K562 (cell line): ENCODE measurements around the gene TRAF1. TPM values are rescaled to one million over a fixed set of nuclear protein-coding genes. Genes with fewer than 3 reads are reported as not detected.

ENCODE experiments used
- ATAC-seq: fragments of 200-7000 bp; cut with Tn5 transposase; 3 replicates; pipeline ENCODE4 v1.9.1; 2020; ENCODE audit warnings: moderate library complexity
- BruUV-seq: library from RNA; stranded (reverse); fragments of 400-500 nt; replicated peaks from 2 replicates; lab custom pipeline; 2021; lab: Mats Ljungman, UMichigan
- CTCF ChIA-PET: fragments of 300-600 bp; formaldehyde crosslinking; extraction: SDS; loops from one replicate; lab custom pipeline; 2021; ENCODE audit warnings: low intra/inter-chr PET ratio; lab: Yijun Ruan, JAX
- POLR2A ChIA-PET: fragments of 300-600, 350-650 bp; sonication (Branson Sonifier 250); formaldehyde crosslinking; extraction: SDS; loops from one replicate; lab custom pipeline; 2021; ENCODE audit warnings: antibody characterized with exemption, inconsistent platforms; lab: Yijun Ruan, JAX
- DNase-seq, 4 experiments: peaks; one replicate each; pipeline versions ENCODE4 v3.0.0 to v3.0.0-alpha.2; 2011 to 2018; ENCODE audit warnings: low spot score in 3 of 4, mixed read lengths in 3 of 4; ENCODE audit errors: extremely low read depth in 1 of 4
- FAIRE-seq: peaks from 2 replicates; lab custom pipeline; 2011; peaks lifted over from hg19 to GRCh38; lab: Jason Lieb, UNC
- H2AFZ ChIP-seq: 2 replicates; pipeline ENCODE4 v1.6.0; 2011; ENCODE audit warnings: low read depth, low read length, control low read depth, inconsistent platforms
- H3K27ac ChIP-seq: fragments of 200-600 bp; 3 replicates; pipeline ENCODE4 v1.8.0; 2011; ENCODE audit warnings: low read depth, mild to moderate bottlenecking, control low read depth, inconsistent platforms, low read length, moderate library complexity, mixed read lengths; ENCODE audit errors: extremely low read depth
- H3K27me3 ChIP-seq, 2 experiments: fragments of 300-600 bp in 1 of 2; 2 replicates in 1 of 2; 3 replicates in 1 of 2; pipeline versions ENCODE4 v1.6.0 to v1.8.0; 2011; ENCODE audit warnings: inconsistent platforms in 2 of 2, low read length in 2 of 2, mild to moderate bottlenecking in 1 of 2, mixed read lengths in 1 of 2, moderate library complexity in 1 of 2; ENCODE audit not compliant: control insufficient read depth in 2 of 2, insufficient read depth in 2 of 2
- H3K36me3 ChIP-seq: fragments of 300-600 bp; 3 replicates; pipeline ENCODE4 v1.8.0; 2011; ENCODE audit warnings: mild to moderate bottlenecking, low read length, inconsistent platforms; ENCODE audit not compliant: control insufficient read depth, insufficient read depth
- H3K4me1 ChIP-seq, 2 experiments: fragments of 200-600 bp in 1 of 2; replicated peaks in 1 of 2; 2 replicates in 1 of 2; 3 replicates in 1 of 2; pipeline versions ENCODE4 v1.5.1 to v1.8.0; 2011; ENCODE audit warnings: inconsistent platforms in 2 of 2, low read length in 2 of 2, mild to moderate bottlenecking in 1 of 2, mixed read lengths in 1 of 2, moderate library complexity in 1 of 2; ENCODE audit not compliant: control insufficient read depth in 2 of 2, insufficient read depth in 2 of 2
- H3K4me2 ChIP-seq: 2 replicates; pipeline ENCODE4 v1.6.1; 2011; ENCODE audit warnings: low read length, control low read depth, inconsistent platforms, mixed read lengths; ENCODE audit not compliant: insufficient read depth
- H3K4me3 ChIP-seq: fragments of 200-600 bp; sonication (generic), shearing (Covaris generic); 2 replicates; pipeline ENCODE4 v1.5.1; 2016; ENCODE audit warnings: control low read depth, inconsistent platforms
- H3K79me2 ChIP-seq: fragments of 200-600 bp; 3 replicates; pipeline ENCODE4 v1.8.0; 2011; ENCODE audit warnings: low read length, inconsistent platforms; ENCODE audit not compliant: control insufficient read depth, insufficient read depth
- H3K9ac ChIP-seq, 2 experiments: 2 replicates each; pipeline versions ENCODE4 v1.6.0 to v1.6.1; 2011; ENCODE audit warnings: low read depth in 2 of 2, low read length in 2 of 2, control low read depth in 1 of 2, inconsistent platforms in 1 of 2, mild to moderate bottlenecking in 1 of 2, mixed read lengths in 1 of 2; ENCODE audit not compliant: insufficient read depth in 1 of 2
- H3K9me1 ChIP-seq: one replicate; pipeline ENCODE4 v1.6.0; 2011; ENCODE audit warnings: inconsistent platforms, mild to moderate bottlenecking, low read length, moderate library complexity; ENCODE audit not compliant: control insufficient read depth, insufficient read depth
- H3K9me3 ChIP-seq: replicated peaks from 2 replicates; pipeline ENCODE4 v1.5.1; 2011; ENCODE audit warnings: low read depth, low read length, inconsistent platforms; ENCODE audit not compliant: control insufficient read depth, insufficient read depth
- H4K20me1 ChIP-seq: replicated peaks from 2 replicates; pipeline ENCODE4 v1.6.1; 2011; ENCODE audit warnings: low read length, inconsistent platforms, mixed read lengths; ENCODE audit not compliant: control insufficient read depth, insufficient read depth
- BRF2 ChIP-seq: IDR thresholded peaks from 3 replicates; pipeline ENCODE4 v1.6.1; 2011; ENCODE audit warnings: borderline replicate concordance, mild to moderate bottlenecking; ENCODE audit not compliant: insufficient read length, insufficient read depth
- DDX20 ChIP-seq: fragments of 450-650 bp; IDR thresholded peaks from 2 replicates; pipeline ENCODE4 v1.6.1; 2016; ENCODE audit warnings: missing genetic modification characterization, low read depth, mild to moderate bottlenecking, missing compliant biosample characterization, moderate library complexity
- HOXB6 ChIP-seq: fragments of 250-450 bp; sonication (Bioruptor Pico); IDR thresholded peaks from 2 replicates; pipeline ENCODE4 v1.5.1; 2022; ENCODE audit warnings: mild to moderate bottlenecking, borderline replicate concordance
- MAFK ChIP-seq: IDR thresholded peaks from 2 replicates; pipeline ENCODE4 v1.6.1; 2011; ENCODE audit warnings: low read length, improper control_type of control experiment
- NFXL1 ChIP-seq: fragments of 450-650 bp; formaldehyde crosslinking; IDR thresholded peaks from 2 replicates; pipeline ENCODE4 v1.4.0; 2021; ENCODE audit warnings: mild to moderate bottlenecking
- PHB2 ChIP-seq: fragments of 450-650 bp; IDR thresholded peaks from 2 replicates; pipeline ENCODE4 v1.6.1; 2017; ENCODE audit warnings: low read depth
- SAP30 ChIP-seq: fragments of 200-600 bp; sonication (generic); IDR thresholded peaks from 2 replicates; pipeline ENCODE4 v1.6.1; 2012; ENCODE audit warnings: borderline replicate concordance, low read depth, mild to moderate bottlenecking, moderate library complexity, low read length, control low read depth, inconsistent platforms; ENCODE audit not compliant: insufficient read depth, poor library complexity, severe bottlenecking
- YBX1 ChIP-seq: fragments of 450-650 bp; IDR thresholded peaks from 2 replicates; pipeline ENCODE4 v1.7.1; 2016; ENCODE audit warnings: mild to moderate bottlenecking
- ZNF668 ChIP-seq: fragments of 250-450 bp; sonication (Bioruptor Pico); IDR thresholded peaks from 2 replicates; pipeline ENCODE4 v1.8.0; 2022; ENCODE audit warnings: mild to moderate bottlenecking, inconsistent platforms
- WGBS: fragments of 100-300 bp; shearing (Covaris generic); methylation state at CpG from one replicate; pipeline ENCODE4 v1.1.6; 2016; ENCODE audit warnings: low coverage, mixed read lengths; ENCODE audit not compliant: insufficient coverage; ENCODE audit errors: missing lambda C conversion rate; 5-methylcytosine and 5-hydroxymethylcytosine counted together
- in situ Hi-C: fragments of 300-500 bp; cut with MboI; formaldehyde crosslinking; loops from 4 replicates; pipeline ENCODE4 v1.15.0; 2018; ENCODE audit warnings: inconsistent platforms, mixed read lengths
- intact Hi-C: fragments of 100-400 bp; cut with micrococcal nuclease; formaldehyde crosslinking; loops from 2 replicates; pipeline ENCODE4 v1.14.2; 2022
- polyA plus RNA-seq, 8 experiments: library from polyadenylated mRNA; depleted of rRNA in 4 of 8; stranded (reverse) in 5 of 8; unstranded in 3 of 8; fragments of >200 nt; fragmentation: Nextera tagmentation in 2 of 8; fragmentation: Illumina TruSeq in 1 of 8; extraction: Ambion mirVana in 2 of 8; extraction: Trizol in 1 of 8; gene quantifications; 2 replicates each; pipeline versions ENCODE4 v1.2.1 to v1.2.3, GENCODE V29; 2011 to 2014; ENCODE audit warnings: inconsistent platforms in 1 of 8, missing spikeins in 1 of 8
- total RNA-seq, 7 experiments: library from RNA; depleted of rRNA in 6 of 7; stranded (reverse); fragments of >200 nt in 6 of 7; fragmentation: Illumina TruSeq in 2 of 7; extraction: Trizol in 2 of 7; gene quantifications; 2 replicates each; pipeline versions ENCODE4 v1.2.1 to v1.2.3, GENCODE V29; 2011 to 2021; ENCODE audit warnings: low replicate concordance in 1 of 7
- TF ChIP-seq, protein P1 (sequence below): sonication (generic); formaldehyde crosslinking; IDR thresholded peaks from 2 replicates; pipeline ENCODE4 v1.8.1; 2023; ENCODE audit warnings: missing genetic modification reagents, mild to moderate bottlenecking, borderline replicate concordance
- TF ChIP-seq, protein P2 (sequence below): fragments of 250-450 bp; sonication (Bioruptor Pico); IDR thresholded peaks from 2 replicates; pipeline ENCODE4 v1.4.0; 2020; ENCODE audit warnings: mild to moderate bottlenecking
- TF ChIP-seq, protein P3 (sequence below): IDR thresholded peaks from 2 replicates; pipeline ENCODE4 v1.6.1; 2011; ENCODE audit not compliant: insufficient read length; ENCODE audit errors: extremely low read depth

Gene TRAF1
- total and polyA plus RNA-seq, 9 of the 15 experiments (the other 6 are each of a cell fraction or from before 2014, with no cell fraction given): 0.01 to 1.1 (median 0.04) TPM; not detected in 2

DNA sequence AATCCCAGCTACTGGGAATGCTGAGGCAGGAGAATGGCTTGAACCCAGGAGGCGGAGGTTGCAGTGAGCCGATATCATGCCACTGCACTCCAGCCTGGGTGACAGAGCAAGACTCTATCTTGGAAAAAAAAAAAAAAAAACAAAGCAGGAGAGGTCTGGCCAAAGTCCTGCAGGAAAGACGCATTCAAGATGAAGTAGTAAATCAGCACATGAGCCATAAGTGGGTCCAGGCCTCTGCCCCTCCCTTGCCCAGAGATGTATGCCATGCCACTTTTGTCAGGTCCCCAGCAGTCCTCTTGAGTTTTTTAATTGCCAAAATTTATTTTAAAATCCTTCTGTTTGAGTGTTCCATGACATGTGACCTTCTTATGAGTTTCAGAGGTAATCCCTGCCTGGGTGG is 41.1 kb downstream of the TRAF1 start:
- ChIA-PET CTCF (no interaction called here), POLR2A (interaction anchor here (0.8 to 22.9 kb wide), 6 partner anchors 11 to 42 kb away, joined by 5 to 464 read pairs (median 38); partner anchors contain the start of gene PHF19)
- no peaks in the 10 kb centered on the region for H3K79me2 ChIP-seq
- no peak overlapping the region for H3K27ac ChIP-seq
- in situ Hi-C loops: no loop called here
- intact Hi-C loops: no loop called here
- no peaks in the 10 kb centered on the region for H3K27me3 ChIP-seq
- BruUV-seq: no TSS peak
- H3K4me1 ChIP-seq: peaks cover 20 to 25% of the 10 kb centered on the region in 2 experiments
- ATAC-seq (no peak), FAIRE-seq (no peak), DNase-seq (no peak)
- no peaks in the 10 kb centered on the region for H3K36me3 ChIP-seq
- H3K9me3 ChIP-seq: no peaks in the 10 kb centered on the region
- no peaks in the 10 kb centered on the region for H3K9me1 ChIP-seq
- peak overlapping the region in 1 of 2 experiments; percentile 69; a peak in 1 of 4 replicates for H3K9ac ChIP-seq
- WGBS: 46% methylated on average over 3 of the region's 3 CpGs
- no peak overlapping the region for H3K4me3 ChIP-seq
- H2AFZ ChIP-seq: peak overlapping the region; percentile 36
- no peaks in the 10 kb centered on the region for H4K20me1 ChIP-seq
- H3K4me2 ChIP-seq: no peak overlapping the region
- TF ChIP-seq MAFK (0 out of 2 replicates have a peak, but pooled peaks have one; percentile 12), SAP30 (peak; percentile 2), NFXL1 (no peak), BRF2 (no peak), HOXB6 (CRISPR knock-in tag) (no peak), ZNF668 (no peak), YBX1 (no peak), DDX20 (tag) (no peak), PHB2 (no peak)
- TF ChIP-seq, protein P1, sequence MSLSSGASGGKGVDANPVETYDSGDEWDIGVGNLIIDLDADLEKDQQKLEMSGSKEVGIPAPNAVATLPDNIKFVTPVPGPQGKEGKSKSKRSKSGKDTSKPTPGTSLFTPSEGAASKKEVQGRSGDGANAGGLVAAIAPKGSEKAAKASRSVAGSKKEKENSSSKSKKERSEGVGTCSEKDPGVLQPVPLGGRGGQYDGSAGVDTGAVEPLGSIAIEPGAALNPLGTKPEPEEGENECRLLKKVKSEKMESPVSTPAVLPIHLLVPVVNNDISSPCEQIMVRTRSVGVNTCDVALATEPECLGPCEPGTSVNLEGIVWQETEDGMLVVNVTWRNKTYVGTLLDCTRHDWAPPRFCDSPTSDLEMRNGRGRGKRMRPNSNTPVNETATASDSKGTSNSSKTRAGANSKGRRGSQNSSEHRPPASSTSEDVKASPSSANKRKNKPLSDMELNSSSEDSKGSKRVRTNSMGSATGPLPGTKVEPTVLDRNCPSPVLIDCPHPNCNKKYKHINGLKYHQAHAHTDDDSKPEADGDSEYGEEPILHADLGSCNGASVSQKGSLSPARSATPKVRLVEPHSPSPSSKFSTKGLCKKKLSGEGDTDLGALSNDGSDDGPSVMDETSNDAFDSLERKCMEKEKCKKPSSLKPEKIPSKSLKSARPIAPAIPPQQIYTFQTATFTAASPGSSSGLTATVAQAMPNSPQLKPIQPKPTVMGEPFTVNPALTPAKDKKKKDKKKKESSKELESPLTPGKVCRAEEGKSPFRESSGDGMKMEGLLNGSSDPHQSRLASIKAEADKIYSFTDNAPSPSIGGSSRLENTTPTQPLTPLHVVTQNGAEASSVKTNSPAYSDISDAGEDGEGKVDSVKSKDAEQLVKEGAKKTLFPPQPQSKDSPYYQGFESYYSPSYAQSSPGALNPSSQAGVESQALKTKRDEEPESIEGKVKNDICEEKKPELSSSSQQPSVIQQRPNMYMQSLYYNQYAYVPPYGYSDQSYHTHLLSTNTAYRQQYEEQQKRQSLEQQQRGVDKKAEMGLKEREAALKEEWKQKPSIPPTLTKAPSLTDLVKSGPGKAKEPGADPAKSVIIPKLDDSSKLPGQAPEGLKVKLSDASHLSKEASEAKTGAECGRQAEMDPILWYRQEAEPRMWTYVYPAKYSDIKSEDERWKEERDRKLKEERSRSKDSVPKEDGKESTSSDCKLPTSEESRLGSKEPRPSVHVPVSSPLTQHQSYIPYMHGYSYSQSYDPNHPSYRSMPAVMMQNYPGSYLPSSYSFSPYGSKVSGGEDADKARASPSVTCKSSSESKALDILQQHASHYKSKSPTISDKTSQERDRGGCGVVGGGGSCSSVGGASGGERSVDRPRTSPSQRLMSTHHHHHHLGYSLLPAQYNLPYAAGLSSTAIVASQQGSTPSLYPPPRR (CRISPR knock-in tag): no peak
- TF ChIP-seq, protein P2, sequence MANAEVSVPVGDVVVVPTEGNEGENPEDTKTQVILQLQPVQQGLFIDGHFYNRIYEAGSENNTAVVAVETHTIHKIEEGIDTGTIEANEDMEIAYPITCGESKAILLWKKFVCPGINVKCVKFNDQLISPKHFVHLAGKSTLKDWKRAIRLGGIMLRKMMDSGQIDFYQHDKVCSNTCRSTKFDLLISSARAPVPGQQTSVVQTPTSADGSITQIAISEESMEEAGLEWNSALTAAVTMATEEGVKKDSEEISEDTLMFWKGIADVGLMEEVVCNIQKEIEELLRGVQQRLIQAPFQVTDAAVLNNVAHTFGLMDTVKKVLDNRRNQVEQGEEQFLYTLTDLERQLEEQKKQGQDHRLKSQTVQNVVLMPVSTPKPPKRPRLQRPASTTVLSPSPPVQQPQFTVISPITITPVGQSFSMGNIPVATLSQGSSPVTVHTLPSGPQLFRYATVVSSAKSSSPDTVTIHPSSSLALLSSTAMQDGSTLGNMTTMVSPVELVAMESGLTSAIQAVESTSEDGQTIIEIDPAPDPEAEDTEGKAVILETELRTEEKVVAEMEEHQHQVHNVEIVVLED: no peak
- TF ChIP-seq, protein P3, sequence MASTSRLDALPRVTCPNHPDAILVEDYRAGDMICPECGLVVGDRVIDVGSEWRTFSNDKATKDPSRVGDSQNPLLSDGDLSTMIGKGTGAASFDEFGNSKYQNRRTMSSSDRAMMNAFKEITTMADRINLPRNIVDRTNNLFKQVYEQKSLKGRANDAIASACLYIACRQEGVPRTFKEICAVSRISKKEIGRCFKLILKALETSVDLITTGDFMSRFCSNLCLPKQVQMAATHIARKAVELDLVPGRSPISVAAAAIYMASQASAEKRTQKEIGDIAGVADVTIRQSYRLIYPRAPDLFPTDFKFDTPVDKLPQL: no peak
